ENCODE data around the gene RNF213.

RNF213 gene

DNA sequence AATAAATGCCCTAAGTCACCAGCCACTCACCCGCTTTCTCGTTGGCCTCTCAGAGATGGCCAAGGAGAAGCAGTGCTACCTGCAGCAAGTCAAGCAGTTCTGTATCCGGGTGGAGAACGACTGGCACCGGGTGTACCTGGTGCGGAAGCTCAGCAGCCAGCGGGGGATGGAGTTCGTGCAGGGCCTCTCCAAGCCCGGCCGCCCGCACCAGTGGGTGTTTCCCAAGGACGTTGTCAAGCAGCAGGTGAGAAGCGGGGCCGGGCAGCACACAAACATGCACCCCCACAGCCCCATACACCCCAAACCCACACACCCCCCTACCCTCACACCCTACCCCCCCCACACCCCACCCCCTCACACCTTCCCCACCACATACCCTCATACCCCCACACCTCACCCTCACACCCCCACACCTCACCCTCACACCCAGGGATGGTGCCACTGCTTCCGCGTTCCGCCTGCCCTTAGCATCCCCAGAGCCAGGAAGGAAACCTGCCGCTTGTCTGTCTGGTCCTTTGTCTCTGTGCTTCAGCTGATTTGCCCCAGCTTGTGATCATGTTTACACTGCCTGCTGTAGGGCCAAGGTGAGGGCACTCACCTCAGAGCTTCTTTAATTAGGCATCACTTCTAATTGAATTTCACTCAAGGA is 112.4 kb downstream of the RNF213 start:
- Histone ChIP-seq H3K9ac (ENCODE audit: low read length) (no peak overlapping the region), H3K36me3 (ENCODE audit: insufficient read depth, low read length) (peaks cover 80% of the 10 kb centered on the region), H3K4me3 (ENCODE audit: low read depth in 1 of 2, low read length in 2 of 2) (no peak overlapping the region), H3K9me3 (ENCODE audit: low read length) (no peaks in the 10 kb centered on the region), H3K27me3 (ENCODE audit: control insufficient read depth in 1 of 2, insufficient read depth in 2 of 2, low read length in 2 of 2) (no peaks in the 10 kb centered on the region), H3K27ac (ENCODE audit: low read depth, low read length) (no peak overlapping the region), H3K4me1 (ENCODE audit: insufficient read depth, low read length) (no peaks in the 10 kb centered on the region)

DNA sequence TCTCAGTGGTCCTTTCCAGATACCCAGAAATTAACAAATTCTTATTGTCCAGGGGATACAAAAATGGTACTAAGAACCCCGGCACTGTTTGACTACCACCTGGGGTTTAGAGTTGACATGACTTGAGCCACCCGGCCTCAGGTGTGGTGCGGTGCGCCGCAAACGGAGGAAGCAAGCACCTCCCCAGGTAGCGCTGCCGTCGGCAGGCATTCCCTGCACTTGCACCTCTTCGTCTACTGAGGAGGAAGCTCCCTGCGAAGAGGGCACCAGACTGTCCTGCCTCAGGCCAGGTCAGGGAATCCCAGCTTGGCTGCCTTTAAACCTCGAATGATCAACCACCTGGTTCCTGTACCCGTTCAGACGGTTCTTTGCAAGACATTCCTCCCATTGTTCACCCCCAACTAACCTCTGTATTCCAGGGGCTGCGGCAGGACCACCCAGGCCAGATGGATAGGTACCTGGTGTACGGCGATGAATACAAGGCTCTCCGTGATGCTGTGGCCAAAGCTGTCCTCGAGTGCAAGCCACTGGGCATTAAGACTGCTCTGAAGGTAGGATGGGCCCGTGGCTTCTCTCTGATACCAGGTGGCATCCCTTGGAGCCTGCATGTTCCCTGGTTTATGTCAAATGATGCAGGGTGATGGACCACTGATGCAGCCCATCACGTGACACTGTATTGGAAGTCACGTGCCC is 113.5 kb downstream of the RNF213 start:
- Histone ChIP-seq H3K4me3 (ENCODE audit: low read depth in 1 of 2, low read length in 2 of 2) (no peak overlapping the region), H3K27ac (ENCODE audit: low read depth, low read length) (no peak overlapping the region), H3K36me3 (ENCODE audit: insufficient read depth, low read length) (peaks cover 78% of the 10 kb centered on the region), H3K27me3 (ENCODE audit: control insufficient read depth in 1 of 2, insufficient read depth in 2 of 2, low read length in 2 of 2) (no peaks in the 10 kb centered on the region), H3K4me1 (ENCODE audit: insufficient read depth, low read length) (no peaks in the 10 kb centered on the region), H3K9me3 (ENCODE audit: low read length) (no peaks in the 10 kb centered on the region), H3K9ac (ENCODE audit: low read length) (no peak overlapping the region)

DNA sequence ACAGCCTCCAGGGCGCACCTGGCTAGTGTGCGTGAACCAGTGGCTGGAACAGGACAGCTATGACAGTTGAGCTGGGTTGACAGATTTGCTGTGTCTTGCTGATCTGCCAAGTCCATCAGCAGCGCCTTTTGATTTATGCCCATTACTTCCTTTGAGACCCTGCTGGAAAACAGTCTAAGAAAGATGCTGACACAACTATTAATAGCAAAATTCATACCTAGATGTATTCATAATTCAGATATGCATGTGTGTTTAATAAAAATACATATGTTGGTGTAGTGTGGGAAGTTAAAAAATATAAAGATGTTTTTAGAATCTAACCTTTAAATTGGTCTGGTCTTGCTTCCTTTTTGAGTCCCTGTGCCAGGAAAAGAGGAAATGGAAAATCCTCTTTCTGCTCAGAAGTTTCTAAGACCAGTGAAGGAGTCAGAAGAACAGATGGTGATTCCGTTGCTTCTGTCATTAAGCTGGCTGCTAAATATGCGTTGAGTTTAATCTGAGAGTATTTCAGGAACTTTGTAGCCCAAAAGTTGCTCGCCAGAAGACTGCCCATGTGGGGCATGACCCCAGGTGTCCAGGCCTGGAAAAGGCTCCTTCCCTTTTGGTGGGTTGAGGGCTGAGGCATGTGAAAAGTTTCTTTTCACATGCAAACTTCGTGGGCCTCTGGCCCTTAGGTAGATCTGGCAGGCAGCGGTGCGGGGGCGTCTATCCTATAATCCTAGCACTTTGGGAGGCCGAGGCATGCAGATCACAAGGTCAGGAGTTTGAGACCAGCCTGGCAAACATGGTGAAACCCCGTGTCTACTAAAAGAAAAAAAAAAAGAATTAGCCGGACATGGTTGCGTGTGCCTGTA is 114.3 kb downstream of the RNF213 start:
- Histone ChIP-seq H3K36me3 (ENCODE audit: insufficient read depth, low read length) (peaks cover 77% of the 10 kb centered on the region), H3K4me1 (ENCODE audit: insufficient read depth, low read length) (no peaks in the 10 kb centered on the region), H3K9ac (ENCODE audit: low read length) (no peak overlapping the region), H3K27ac (ENCODE audit: low read depth, low read length) (no peak overlapping the region), H3K4me3 (ENCODE audit: low read depth in 1 of 2, low read length in 2 of 2) (no peak overlapping the region), H3K9me3 (ENCODE audit: low read length) (no peaks in the 10 kb centered on the region), H3K27me3 (ENCODE audit: control insufficient read depth in 1 of 2, insufficient read depth in 2 of 2, low read length in 2 of 2) (no peaks in the 10 kb centered on the region)

DNA sequence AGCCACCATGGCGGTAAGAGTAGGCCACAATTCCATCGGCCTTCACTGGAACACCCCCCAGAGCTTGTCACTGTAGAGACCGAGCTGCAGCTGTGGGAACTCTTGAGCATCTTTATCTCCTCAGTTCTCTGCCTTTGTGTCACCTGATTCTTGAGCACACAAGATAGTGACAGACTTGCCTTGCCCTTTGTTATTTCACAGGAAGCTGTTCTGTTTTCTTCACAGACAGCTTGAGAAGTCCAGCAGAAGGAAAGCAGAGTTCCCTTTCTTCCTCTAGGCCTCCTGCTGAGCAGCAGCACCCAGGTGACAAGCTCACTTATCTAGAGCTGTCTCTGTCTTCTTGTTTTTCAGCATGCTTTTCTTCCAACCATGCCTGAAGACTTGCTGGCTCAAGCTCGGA is 115.9 kb downstream of the RNF213 start:
- H3K36me3 ChIP-seq (ENCODE audit: insufficient read depth, low read length), result peaks cover 85% of the 10 kb centered on the region
- H3K9me3 ChIP-seq (ENCODE audit: low read length), result no peaks in the 10 kb centered on the region
- no peak overlapping the region for H3K4me3 ChIP-seq (ENCODE audit: low read depth in 1 of 2, low read length in 2 of 2)
- H3K9ac ChIP-seq (ENCODE audit: low read length), result no peak overlapping the region
- no peaks in the 10 kb centered on the region for H3K27me3 ChIP-seq (ENCODE audit: control insufficient read depth in 1 of 2, insufficient read depth in 2 of 2, low read length in 2 of 2)
- no peaks in the 10 kb centered on the region for H3K4me1 ChIP-seq (ENCODE audit: insufficient read depth, low read length)
- H3K27ac ChIP-seq (ENCODE audit: low read depth, low read length), result no peak overlapping the region

DNA sequence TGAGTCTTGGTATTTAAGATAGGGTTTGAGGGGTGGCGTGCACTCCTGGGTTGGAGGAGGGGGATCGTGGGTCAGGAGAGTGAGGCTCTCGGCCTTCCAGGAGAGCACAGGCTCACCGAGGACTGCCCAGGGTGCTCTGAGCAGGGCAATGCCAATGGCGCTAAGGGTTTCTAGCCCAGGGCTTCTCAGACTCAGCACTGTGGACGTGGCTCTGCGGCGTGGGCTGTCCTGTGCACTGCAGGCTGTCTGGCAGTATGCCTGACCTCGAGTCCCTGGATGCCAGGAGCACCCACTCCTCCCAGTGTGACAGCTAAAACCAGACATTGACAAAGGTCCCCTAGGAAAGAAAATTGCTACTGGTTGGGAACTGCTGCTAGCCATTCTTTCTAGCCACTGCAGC is 117.1 kb downstream of the RNF213 start:
- Histone ChIP-seq H3K27ac (ENCODE audit: low read depth, low read length) (no peak overlapping the region), H3K36me3 (ENCODE audit: insufficient read depth, low read length) (peaks cover 85% of the 10 kb centered on the region), H3K9ac (ENCODE audit: low read length) (no peak overlapping the region), H3K4me3 (ENCODE audit: low read depth in 1 of 2, low read length in 2 of 2) (no peak overlapping the region), H3K27me3 (ENCODE audit: control insufficient read depth in 1 of 2, insufficient read depth in 2 of 2, low read length in 2 of 2) (no peaks in the 10 kb centered on the region), H3K4me1 (ENCODE audit: insufficient read depth, low read length) (no peaks in the 10 kb centered on the region), H3K9me3 (ENCODE audit: low read length) (no peaks in the 10 kb centered on the region)

DNA sequence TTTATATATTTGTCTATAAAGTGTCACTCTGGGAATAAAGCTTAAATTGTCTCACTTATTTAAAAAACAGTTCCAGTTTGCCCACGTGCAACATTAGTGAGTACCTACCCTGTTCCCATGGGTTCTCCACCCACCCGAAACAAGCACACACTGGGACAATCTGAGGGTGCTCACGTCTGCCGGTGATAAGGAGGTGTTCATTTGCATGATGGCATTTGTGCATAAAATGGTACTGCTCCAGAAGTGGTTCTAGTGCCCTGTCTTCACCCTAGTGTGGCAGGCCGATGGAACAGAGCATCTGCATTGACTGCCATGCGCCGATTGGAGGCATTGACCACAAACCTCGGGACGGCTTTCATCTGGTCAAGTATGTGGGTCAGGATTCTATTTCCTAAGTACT is 118.7 kb downstream of the RNF213 start:
- no peak overlapping the region for H3K27ac ChIP-seq (ENCODE audit: low read depth, low read length)
- no peaks in the 10 kb centered on the region for H3K27me3 ChIP-seq (ENCODE audit: control insufficient read depth in 1 of 2, insufficient read depth in 2 of 2, low read length in 2 of 2)
- no peak overlapping the region for H3K9ac ChIP-seq (ENCODE audit: low read length)
- peaks cover 87% of the 10 kb centered on the region for H3K36me3 ChIP-seq (ENCODE audit: insufficient read depth, low read length)
- H3K4me3 ChIP-seq (ENCODE audit: low read depth in 1 of 2, low read length in 2 of 2), result no peak overlapping the region
- no peaks in the 10 kb centered on the region for H3K9me3 ChIP-seq (ENCODE audit: low read length)
- no peaks in the 10 kb centered on the region for H3K4me1 ChIP-seq (ENCODE audit: insufficient read depth, low read length)

DNA sequence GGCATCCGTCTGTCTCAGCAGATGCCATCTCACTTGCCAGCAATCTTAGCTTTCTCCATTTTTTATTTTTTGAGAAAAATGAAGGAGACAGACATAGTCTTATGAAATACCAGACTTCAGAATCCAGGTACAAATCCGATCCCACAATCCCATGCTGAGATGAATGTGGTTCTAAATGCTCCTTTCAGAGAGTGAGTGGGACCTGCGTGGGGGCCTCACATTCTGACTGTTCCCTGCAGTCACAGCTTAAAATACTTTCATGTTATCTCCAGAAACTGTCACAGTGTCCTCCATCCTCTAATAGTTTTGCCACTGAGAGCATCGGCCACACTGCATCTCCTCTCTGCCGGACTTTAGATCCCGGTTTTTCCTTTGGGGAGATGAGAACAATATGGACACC is 119.4 kb downstream of the RNF213 start:
- Histone ChIP-seq H3K36me3 (ENCODE audit: insufficient read depth, low read length) (peaks cover 87% of the 10 kb centered on the region), H3K27ac (ENCODE audit: low read depth, low read length) (no peak overlapping the region), H3K27me3 (ENCODE audit: control insufficient read depth in 1 of 2, insufficient read depth in 2 of 2, low read length in 2 of 2) (no peaks in the 10 kb centered on the region)

DNA sequence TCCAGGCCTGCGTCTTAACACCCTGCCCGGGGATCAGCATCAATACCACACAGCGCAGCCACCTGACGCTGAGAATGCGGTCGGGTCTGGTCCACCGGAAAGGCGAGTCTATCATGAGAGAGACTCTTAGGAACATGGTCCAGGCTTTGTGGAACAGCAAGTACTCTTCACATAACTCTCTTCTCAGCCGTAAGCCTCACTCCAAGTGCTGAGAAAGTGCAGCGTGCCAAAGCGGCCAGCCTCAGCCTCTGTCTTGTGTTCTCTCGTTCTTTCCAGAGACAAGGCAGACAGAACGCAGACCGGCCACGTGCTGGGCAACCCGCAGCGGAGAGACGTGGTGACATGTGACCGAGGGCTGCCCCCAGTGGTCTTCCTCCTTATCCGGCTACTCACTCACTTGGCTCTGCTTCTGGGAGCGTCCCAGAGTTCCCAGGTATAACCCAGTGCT is 119.9 kb downstream of the RNF213 start:
- Histone ChIP-seq H3K4me1 (ENCODE audit: insufficient read depth, low read length) (no peaks in the 10 kb centered on the region), H3K27me3 (ENCODE audit: control insufficient read depth in 1 of 2, insufficient read depth in 2 of 2, low read length in 2 of 2) (no peaks in the 10 kb centered on the region), H3K4me3 (ENCODE audit: low read depth in 1 of 2, low read length in 2 of 2) (no peak overlapping the region), H3K36me3 (ENCODE audit: insufficient read depth, low read length) (peaks cover 87% of the 10 kb centered on the region), H3K9ac (ENCODE audit: low read length) (no peak overlapping the region), H3K27ac (ENCODE audit: low read depth, low read length) (no peak overlapping the region), H3K9me3 (ENCODE audit: low read length) (no peaks in the 10 kb centered on the region)

More for the DNA sequence above, 119.4 kb downstream of the RNF213 start:
- no peaks in the 10 kb centered on the region for H3K9me3 ChIP-seq (ENCODE audit: low read length)
- H3K4me3 ChIP-seq (ENCODE audit: low read depth in 1 of 2, low read length in 2 of 2), result no peak overlapping the region
- H3K9ac ChIP-seq (ENCODE audit: low read length), result no peak overlapping the region
- H3K4me1 ChIP-seq (ENCODE audit: insufficient read depth, low read length), result no peaks in the 10 kb centered on the region

DNA sequence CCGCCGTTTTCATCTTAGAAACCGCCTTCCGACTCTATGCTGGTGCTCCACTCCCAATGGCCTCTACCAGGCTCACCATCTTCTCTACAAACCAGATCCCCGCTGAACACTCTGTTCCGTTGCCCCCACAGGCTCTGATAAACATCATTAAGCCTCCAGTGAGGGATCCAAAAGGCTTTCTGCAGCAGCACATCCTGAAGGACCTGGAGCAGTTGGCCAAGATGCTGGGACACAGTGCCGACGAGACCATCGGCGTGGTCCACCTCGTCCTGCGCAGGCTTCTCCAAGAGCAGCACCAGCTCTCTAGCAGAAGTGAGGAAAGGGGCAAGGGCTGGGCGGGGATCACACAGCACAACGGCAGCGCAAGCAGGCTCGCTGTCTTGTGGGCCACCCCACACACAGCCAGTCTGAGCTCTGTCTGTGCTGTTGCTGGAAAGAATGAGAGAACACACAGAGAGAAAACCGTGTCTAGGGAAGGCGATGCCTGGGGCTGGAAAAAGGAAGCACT is 120.8 kb downstream of the RNF213 start:
- H3K4me1 ChIP-seq (ENCODE audit: insufficient read depth, low read length), result no peaks in the 10 kb centered on the region
- no peaks in the 10 kb centered on the region for H3K9me3 ChIP-seq (ENCODE audit: low read length)
- no peak overlapping the region for H3K9ac ChIP-seq (ENCODE audit: low read length)
- H3K4me3 ChIP-seq (ENCODE audit: low read depth in 1 of 2, low read length in 2 of 2), result no peak overlapping the region
- H3K27ac ChIP-seq (ENCODE audit: low read depth, low read length), result no peak overlapping the region
- H3K36me3 ChIP-seq (ENCODE audit: insufficient read depth, low read length), result peaks cover 87% of the 10 kb centered on the region
- H3K27me3 ChIP-seq (ENCODE audit: control insufficient read depth in 1 of 2, insufficient read depth in 2 of 2, low read length in 2 of 2), result no peaks in the 10 kb centered on the region

DNA sequence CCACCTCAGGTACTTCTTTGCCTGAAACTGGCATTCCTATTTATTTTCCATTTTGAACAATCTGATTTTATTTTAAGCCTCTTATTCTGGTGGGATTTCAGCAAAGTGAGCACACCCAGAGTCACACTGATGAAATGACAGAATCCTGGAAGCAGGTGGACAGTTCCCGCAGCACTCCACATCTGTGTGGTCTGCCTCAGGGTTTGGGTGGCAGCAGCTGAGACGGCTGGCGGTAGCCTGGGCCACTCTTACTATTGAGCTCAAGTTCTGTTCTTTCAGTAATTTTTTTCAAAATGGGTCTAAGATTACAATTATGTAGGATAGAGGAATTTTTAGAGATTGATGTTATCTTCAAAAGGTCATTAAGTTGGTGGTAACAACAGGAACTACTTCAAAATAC is 121.8 kb downstream of the RNF213 start:
- no peak overlapping the region for H3K9ac ChIP-seq (ENCODE audit: low read length)
- no peaks in the 10 kb centered on the region for H3K27me3 ChIP-seq (ENCODE audit: control insufficient read depth in 1 of 2, insufficient read depth in 2 of 2, low read length in 2 of 2)
- no peak overlapping the region for H3K27ac ChIP-seq (ENCODE audit: low read depth, low read length)
- H3K4me3 ChIP-seq (ENCODE audit: low read depth in 1 of 2, low read length in 2 of 2), result no peak overlapping the region
- no peaks in the 10 kb centered on the region for H3K9me3 ChIP-seq (ENCODE audit: low read length)
- peaks cover 85% of the 10 kb centered on the region for H3K36me3 ChIP-seq (ENCODE audit: insufficient read depth, low read length)
- H3K4me1 ChIP-seq (ENCODE audit: insufficient read depth, low read length), result no peaks in the 10 kb centered on the region

DNA sequence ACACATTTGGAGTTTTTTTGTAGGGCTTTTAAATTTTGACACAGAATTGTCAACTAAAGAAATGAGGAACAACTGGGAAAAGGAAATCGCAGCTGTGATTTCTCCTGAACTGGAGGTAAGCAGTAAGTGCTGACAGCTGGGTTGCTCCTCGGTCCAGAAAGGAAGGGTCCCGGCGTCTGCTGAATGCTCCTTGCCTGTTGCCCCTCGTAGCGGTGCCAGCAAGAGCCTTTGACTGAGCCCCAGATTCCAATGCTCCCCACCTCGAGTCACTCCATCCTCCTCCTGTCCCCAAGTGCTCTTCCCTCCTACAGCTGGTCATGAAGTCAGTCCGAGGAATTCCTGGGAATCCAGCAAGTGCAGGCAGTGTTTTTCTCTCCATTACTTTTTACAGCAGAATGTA is 122.3 kb downstream of the RNF213 start:
- Histone ChIP-seq H3K27me3 (ENCODE audit: control insufficient read depth in 1 of 2, insufficient read depth in 2 of 2, low read length in 2 of 2) (no peaks in the 10 kb centered on the region), H3K4me3 (ENCODE audit: low read depth in 1 of 2, low read length in 2 of 2) (no peak overlapping the region), H3K27ac (ENCODE audit: low read depth, low read length) (no peak overlapping the region), H3K9ac (ENCODE audit: low read length) (no peak overlapping the region), H3K36me3 (ENCODE audit: insufficient read depth, low read length) (peaks cover 85% of the 10 kb centered on the region), H3K9me3 (ENCODE audit: low read length) (no peaks in the 10 kb centered on the region), H3K4me1 (ENCODE audit: insufficient read depth, low read length) (no peaks in the 10 kb centered on the region)
